Activated CD4-positive, alpha-beta T cell treated with anti-CD3 and anti-CD28 coated beads, Interleukin-10, Interleukin-2, amounts not matched to agents 100 ng/mL and 50 ng/mL, durations not matched to agents 16 hours and 8 hours (primary cell): Measurements from ENCODE around the gene STK36.

Source experiments
- DNase-seq: peaks from one replicate; pipeline ENCODE4 v3.0.0-alpha.2; 2020

The STK36 gene, protein sequence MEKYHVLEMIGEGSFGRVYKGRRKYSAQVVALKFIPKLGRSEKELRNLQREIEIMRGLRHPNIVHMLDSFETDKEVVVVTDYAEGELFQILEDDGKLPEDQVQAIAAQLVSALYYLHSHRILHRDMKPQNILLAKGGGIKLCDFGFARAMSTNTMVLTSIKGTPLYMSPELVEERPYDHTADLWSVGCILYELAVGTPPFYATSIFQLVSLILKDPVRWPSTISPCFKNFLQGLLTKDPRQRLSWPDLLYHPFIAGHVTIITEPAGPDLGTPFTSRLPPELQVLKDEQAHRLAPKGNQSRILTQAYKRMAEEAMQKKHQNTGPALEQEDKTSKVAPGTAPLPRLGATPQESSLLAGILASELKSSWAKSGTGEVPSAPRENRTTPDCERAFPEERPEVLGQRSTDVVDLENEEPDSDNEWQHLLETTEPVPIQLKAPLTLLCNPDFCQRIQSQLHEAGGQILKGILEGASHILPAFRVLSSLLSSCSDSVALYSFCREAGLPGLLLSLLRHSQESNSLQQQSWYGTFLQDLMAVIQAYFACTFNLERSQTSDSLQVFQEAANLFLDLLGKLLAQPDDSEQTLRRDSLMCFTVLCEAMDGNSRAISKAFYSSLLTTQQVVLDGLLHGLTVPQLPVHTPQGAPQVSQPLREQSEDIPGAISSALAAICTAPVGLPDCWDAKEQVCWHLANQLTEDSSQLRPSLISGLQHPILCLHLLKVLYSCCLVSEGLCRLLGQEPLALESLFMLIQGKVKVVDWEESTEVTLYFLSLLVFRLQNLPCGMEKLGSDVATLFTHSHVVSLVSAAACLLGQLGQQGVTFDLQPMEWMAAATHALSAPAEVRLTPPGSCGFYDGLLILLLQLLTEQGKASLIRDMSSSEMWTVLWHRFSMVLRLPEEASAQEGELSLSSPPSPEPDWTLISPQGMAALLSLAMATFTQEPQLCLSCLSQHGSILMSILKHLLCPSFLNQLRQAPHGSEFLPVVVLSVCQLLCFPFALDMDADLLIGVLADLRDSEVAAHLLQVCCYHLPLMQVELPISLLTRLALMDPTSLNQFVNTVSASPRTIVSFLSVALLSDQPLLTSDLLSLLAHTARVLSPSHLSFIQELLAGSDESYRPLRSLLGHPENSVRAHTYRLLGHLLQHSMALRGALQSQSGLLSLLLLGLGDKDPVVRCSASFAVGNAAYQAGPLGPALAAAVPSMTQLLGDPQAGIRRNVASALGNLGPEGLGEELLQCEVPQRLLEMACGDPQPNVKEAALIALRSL (N-terminal part only)

DNA sequence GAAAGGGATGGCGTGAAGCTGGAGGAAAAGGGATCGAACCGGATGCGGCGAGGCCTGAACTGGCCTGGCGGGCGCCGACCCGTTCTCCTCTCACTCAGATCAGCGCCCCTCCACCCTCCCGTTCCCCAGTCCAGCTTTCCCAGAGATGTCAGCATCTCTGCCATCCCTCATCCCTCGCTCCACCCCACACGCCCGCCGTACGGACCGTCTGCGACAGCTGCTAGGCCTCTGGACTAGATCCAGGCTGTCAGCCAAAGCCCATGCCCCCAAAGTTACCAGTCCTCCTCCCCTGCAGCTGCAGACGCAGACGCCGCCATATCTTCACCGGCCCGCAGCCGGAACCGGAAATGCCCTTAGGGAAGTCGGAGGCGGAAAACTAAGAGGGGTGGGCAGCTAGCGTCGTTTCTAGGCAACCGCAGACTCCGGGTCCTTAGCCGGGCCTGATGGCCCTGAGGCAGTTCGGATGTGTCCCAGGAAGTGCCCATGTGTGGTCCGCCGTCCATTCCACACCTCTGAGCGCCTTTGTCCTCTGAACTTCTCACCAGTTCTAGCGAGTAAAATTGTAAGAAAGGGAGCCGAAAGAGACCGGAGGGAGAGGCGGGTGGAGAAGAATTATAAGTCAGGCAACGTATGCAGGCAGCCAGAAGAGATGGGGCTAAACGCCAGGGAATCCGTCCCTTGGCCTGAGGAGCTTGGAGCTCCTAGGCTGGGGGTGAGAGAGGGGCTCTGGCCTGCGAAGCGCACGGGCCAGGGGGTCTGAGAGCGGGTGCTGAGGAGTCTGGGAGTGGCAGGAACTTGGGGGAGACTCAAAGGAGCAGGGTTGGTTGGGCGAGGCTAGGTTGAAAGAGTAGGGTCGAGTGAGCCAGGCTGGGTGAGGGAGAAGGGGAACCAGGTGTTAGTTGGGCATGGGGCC lies at the start of gene STK36, which contains the start of gene RNF25:
STK36 (plus strand) TSS at position 433 of the 913 bp plus-strand sequence. CDS start 744 bp downstream, outside the sequence.
RNF25 (minus strand) TSS at position 349 of the 913 bp plus-strand sequence; CDS start at position 317, 32 bp downstream.
- peak; percentile 92 for DNase-seq

DNA sequence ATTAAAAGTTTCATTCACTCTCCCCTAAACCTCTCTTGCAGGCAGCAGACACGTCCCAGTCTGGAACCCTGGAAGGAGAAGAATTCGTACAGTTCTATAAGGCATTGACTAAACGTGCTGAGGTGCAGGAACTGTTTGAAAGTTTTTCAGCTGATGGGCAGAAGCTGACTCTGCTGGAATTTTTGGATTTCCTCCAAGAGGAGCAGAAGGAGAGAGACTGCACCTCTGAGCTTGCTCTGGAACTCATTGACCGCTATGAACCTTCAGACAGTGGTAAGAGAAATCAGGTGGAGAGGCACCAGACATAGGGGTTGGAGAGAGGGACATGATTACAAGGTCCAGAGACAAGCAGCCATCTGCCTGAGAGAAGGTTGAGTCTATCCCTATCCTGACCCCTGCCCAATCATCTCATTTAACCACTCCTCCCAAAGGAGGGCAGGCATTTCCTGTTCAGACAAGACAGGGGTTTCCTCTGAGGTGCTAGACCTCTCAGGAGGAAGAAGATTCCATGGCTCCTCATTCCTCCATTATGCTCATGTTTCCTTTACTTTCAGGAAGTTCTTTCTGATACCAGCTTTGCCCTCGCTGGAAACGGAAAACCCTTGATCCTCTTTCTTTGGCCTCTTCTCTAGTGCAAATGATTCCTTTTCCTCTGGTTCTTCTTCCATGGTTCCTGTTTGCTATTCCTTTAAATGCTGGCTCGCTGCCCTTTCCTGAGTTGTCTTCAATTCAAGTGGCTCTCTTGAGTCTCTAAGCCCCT lies 49.1 kb upstream of the STK36 start:
- no peak for DNase-seq

DNA sequence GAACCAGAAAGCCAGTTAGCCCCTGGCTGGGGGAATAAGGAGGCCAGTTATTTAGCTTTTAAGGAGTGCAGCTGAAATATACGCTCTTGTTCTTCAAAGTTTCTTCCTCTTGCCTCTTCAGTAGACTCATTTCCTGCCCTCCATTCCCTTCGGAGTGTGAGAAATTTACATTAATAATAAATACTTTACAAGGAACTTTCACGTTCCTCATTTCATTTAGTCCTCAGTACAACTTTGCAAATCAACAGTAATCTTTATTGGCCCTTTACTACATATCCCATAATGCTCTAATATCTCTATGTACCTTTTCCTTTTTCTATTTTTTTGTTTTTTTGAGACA lies 48.5 kb upstream of the STK36 start:
- no peak for DNase-seq

DNA sequence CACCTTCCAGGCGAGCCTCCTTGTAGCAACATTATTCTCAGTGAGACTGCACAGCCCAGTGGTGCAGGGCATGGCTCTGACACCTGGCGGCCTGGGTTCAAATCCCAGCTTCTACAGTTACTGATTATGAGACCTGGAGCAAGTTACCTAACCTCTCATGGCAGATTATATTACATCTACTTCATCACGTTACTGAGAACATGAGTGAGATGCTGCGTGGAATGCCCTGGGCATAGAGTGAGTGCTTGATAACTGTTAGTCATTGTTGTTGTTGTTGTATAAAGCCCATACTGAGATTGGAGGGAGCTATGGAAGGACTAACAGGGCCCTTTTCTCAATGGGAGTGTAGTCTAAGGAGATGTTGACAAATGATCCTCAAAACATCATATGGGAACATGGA lies 45.5 kb upstream of the STK36 start:
- no peak for DNase-seq

DNA sequence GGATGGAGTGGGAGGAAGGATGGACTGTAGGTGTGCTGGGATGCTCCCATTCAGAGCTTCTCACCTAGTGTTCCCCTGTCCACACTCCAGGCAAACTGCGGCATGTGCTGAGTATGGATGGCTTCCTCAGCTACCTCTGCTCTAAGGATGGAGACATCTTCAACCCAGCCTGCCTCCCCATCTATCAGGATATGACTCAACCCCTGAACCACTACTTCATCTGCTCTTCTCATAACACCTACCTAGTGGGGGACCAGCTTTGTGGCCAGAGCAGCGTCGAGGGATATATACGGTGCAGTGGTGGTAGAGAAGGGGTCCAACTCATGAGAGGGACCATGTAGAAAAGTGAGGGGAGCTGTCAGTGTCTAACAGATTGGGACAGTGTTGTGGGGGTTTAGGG lies 43.9 kb upstream of the STK36 start:
- no peak for DNase-seq

DNA sequence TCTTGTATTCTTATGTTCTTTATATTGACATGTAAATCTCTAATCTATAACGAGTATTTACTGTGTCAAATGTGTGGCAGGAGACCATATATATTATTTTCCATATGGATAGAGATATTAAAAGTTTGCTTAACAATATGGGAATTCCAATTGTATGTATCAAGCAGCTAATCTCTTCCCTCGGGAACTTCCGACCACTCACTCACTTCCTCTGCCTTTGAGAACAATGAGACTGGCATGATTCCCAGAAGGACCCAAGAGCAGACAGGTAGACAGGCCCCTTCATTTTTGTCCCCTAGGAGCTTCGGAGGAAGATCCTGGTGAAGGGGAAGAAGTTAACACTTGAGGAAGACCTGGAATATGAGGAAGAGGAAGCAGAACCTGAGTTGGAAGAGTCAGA lies 40.0 kb upstream of the STK36 start:
- DNase-seq = no peak

DNA sequence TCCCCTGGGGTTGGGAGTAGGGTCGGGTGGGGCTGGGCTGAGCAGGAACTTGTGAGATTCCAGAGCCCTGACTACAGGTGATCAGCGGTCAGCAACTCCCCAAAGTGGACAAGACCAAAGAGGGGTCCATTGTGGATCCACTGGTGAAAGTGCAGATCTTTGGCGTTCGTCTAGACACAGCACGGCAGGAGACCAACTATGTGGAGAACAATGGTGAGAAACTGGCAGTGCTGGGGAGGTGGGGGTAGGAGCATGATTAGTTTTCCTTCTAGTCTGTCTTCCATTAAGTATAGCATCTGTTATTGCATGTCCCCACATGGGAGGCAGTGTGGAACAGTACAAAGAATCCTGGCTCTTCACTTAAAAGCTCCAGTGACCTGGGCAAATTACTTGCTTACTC lies 36.2 kb upstream of the STK36 start:
- no peak for DNase-seq

DNA sequence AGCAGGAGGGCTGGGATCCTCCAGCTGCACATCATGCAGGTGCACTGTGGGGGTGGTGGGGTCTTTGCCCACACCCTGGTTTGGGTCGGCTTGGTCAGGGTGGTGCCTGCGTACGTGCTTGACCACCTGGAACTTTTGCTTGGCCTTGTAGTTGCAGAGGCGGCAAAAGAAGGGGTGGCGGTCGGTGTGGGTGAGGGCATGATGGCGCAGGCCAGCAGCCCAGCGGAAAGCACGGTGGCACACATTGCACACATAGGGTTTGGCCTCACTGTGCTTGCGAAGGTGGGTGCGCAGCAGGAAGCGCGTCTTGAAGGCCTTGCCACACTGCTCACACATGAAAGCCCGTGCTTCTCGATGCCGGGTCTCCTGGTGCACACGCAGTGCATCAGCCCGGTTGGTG lies 33.5 kb upstream of the STK36 start:
- DNase-seq = no peak

DNA sequence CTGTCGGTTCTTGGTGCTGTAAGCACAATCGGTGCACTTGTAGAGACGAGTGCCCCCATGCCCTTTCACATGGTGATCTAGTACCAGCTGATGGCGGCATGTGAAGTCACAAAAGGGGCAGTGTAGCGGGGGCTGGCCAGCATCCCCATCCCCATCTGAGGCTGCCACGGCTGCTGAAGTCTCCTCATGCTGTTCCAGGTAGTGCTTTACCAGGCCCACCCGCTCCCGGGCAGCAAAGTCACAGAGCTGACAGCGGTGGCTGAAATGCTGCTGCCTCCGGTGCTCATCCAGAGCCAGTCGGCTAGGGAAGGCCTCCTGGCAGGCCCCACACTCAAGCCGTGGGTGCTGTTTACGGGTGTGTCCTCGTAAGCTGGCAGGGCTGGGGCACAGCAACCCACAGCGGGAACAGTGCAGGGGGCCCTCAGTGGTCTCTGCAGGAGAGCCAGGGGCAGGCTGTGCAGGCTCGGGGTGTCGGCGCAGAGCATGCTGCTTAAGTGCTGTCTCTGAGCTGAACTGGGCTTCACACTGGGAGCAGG lies 29.7 kb upstream of the STK36 start:
- no peak for DNase-seq

DNA sequence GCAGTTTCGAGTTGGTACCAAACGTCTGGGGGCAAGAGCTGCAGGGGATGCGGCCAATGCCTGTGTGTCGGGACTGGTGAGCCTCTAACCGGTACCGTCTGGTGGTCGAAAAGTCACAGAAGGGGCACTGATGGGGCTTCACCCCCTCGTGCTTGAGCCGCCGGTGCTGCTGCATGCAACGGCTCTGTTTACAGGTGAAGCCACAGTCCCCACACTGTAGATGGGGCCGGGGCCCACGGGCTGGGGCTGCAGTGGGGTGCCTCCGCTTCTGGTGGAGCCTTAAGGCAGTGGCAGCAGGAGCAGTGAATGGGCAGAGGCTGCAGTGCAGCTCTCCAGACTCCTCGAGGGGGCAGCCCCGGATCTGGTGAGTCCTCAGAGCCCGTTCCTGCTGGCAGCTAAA lies 29.1 kb upstream of the STK36 start:
- no peak for DNase-seq

DNA sequence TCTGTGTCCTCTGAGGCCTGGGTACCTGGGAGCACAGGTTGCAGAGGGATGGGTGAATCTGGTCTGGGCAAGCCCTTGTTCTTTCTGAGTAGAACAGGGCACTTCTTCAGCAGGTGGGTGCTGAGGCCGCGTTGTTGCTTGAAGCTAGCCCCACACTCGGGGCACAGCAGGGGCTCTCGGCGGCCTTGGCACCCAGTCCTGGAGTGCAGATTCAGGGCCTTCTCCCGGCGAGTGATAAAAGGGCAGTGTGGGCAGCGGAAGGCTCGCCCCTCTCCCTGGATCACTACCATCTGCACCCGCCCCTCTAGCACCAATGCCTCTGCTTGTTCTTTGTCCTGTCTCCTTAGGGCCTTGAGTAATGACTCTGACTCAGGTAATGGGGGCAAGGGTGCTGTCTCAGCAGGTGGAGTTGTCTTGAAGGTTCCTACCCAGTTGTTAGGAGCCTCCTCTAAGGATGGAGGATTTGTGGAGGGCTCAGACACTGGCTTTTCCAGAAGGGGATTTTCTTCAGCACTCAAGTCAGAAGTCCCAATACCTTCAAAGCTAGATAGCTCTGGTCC lies 28.1 kb upstream of the STK36 start:
- DNase-seq = no peak

DNA sequence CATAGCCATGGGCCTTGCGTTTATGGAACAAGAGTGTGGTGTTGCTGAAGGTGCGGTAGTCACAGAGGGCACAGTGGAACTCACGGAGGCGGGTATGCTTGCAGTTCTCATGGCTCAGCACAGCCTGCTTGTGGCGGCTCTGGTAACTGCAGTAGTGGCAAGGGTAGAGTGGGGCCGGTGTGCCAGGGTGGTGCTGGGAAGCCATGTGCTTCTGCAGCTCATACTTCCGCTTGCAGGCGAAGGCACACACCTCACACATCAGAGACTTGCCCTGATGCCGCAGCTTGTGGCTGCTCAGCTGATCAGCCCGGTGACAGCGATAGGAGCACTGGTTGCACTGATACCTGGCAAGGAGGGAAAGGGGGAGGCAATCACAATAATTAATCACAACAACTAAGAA lies 27.2 kb upstream of the STK36 start:
- DNase-seq = no peak

DNA sequence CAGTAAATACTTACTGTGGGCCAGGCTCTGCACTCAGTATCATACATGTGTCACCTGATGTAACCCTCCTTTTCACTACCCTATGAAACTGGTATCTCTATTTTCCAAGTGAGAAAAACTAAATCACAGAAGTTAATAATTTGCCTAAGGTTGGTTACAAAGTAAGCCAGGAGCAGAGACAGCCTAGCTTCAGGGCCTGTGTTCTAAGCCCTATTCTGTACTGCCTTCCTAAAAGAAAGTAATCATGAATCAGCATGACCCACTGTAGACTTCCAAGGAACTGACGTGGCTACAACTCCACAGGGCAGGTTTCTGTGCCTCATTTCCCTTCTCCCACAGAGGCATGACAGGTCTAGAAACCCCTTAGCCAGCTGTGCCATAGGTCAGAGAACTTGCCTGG lies 26.8 kb upstream of the STK36 start:
- no peak for DNase-seq

DNA sequence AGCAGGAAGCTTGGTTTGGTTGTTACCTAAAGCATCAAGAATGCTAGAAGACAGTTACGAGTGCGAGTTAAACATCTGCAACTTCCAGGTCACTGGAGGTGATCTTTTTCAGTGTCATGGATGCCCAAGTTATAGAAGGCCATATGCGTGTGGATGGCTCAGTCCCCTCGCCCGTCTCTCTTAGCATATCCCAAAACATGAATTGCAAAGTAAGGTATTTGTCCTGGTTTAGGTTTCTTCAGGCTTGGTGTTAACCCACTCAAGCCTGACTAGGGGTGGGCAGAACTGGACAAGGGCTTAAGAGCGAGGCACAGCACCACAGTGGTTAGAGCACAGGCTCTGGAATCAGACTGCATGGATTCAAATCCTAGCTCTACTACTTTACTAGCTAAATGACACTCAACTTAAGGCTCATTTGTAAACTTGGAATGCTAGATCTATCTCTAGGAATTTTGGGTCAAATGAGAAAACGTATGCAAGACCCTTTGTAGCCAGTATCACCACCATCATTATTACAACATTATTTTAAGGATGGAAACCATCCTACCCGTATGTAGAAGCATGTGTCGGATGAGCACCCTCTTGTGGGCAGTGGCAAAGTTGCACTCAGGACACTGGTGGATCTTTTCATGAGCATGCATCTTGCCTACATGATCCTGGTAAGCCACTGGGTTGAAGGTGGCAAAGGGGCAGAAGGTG lies 23.6 kb upstream of the STK36 start:
- DNase-seq = peak; percentile 64

DNA sequence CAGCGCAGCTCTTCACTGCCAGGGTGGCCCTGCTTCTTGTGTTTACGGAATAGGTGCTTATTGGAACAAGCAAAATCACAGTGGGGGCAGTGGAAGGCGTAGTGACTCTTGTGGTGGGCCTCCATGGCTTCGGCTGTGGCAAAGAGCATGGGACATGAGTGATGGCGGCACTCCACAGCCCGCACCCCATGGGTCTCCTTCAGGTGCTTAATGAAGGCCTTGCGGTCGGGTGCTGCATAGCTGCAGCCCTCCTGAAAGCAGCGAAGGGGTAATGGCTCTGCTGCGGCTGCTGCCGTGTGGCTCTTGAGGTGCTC lies 23.1 kb upstream of the STK36 start:
- no peak for DNase-seq

DNA sequence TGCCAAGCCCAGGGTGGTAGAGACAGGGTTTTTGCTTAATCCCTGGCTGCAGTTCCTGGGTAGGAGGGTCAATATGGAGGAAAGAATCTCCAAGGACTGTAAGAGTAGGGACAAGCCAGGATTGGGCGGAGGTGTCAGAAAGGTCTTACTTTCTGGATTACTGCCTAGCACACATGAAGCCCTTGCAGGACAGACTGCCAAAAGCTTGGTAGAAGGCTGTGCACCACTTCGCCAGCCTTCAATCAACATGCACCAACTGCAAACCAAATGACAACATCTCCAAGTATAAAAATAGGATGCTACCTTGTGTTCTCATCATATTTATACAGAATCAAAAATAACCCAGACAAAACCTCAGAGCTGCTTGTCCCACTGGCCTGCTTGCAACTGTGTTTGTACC lies 16.1 kb upstream of the STK36 start:
- DNase-seq = no peak

DNA sequence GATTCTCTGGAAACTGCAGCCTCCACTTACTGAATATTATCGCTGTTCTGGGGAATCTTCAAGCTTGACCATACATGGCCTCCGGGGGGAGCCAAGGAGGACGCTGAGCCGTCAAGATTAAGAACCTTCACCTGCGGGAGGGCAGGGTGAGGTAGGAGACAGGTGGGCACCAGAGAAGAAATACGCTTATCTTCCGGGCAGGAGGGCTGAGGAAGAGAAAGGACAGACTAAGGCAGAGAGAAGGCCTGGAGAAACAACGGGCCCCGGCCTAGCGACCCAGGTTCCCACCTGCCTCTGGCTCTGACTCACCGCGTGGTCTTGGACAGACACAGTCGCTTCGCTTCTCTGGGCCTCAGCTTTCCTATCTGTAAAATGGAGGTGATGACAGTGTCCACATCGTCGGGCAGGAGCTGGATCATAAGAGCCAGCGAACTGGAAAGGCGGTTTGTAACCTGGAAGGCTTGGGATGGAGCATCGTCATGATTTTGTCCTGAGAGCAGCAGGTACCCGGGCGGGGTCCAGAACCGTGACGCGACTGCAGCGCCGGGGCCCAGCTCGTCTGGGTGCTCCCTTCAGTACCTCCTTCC lies 13.1 kb upstream of the STK36 start:
- peak; percentile 62 for DNase-seq

DNA sequence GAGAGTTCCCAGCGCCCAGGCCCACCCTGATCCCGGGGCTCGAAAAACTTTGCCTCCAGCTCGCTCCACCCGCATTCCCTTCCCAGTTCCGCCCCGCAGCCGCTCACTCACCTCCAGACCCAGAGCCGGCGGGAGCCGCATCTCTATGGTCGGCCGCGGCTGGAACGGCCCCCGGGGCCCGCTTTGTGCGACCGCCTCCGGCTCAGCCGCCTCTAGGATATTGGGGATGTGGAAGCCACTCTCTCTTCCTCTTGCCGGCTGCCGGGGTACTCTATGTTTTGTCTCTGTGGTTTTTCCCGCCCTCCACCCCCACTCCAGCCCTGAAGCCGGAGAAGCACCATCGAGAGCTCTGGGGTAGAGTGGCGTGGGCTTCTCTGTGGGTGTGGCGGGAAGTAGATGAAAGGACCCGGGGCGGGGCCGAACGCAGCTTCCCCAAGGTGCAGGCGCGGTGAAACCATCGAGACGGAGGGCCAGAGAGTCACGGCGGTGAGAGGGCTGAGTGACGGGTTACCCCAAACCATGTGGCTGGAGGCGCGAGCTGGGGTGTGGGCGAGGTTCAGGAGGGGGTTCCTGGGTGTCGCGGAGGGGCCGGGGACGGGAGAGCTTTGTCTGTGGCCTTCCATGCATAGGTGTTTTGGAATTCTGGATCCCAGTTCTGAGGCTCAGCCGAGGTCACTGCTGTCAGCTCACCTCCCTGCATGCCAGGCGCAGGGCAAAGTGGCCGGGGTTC lies 12.5 kb upstream of the STK36 start, which contains the start of the genes BCS1L and ZNF142:
BCS1L (plus strand) TSS at position 426 of the 730 bp plus-strand sequence. CDS start 1,305 bp downstream, outside the sequence.
ZNF142 (minus strand) TSS at position 366 of the 730 bp plus-strand sequence. CDS start 3,194 bp downstream, outside the sequence.
- peak; percentile 97 for DNase-seq

DNA sequence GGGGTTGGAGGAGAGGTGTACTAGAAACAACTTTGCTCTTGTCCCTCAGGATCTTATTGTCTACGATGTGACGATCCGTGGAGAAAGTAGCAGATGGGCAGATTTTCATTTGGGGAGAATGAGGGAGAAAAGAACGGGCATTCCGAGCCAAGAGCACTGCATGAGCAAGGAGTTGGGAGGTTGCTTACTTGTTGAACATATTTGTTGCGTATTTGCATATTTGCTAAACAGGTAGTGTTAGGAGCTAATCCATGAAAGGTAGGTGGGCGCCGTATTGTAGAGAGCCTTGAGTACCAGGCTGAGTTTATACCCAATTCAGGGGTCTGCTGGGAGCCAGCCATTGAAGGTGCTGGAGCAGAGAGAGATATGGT lies 11.9 kb upstream of the STK36 start:
- DNase-seq = no peak
